Uterus (tissue), 4 donors: ENCODE measurements around the gene ZDHHC4. TPM values are rescaled to one million over a fixed set of nuclear protein-coding genes. Genes with fewer than 3 reads are reported as not detected.

Experiments used
- DNase-seq, 2 donors: peaks; one replicate each; pipeline ENCODE4 v3.0.0-alpha.2; 2019 to 2020
- H3K27ac ChIP-seq, 2 donors: fragments of 200-600 bp; sonication (generic); 1 replicate in 1 of 2; 2 replicates in 1 of 2; pipeline ENCODE4 v1.5.1; 2016 to 2018
- H3K27me3 ChIP-seq, 2 donors: fragments of 200-600 bp; sonication (generic); one replicate each; pipeline ENCODE4 v1.5.1; 2018 to 2019; ENCODE audit warnings: control low read depth in 1 of 2
- H3K36me3 ChIP-seq, 2 donors: fragments of 200-600 bp; sonication (generic); one replicate each; pipeline ENCODE4 v1.5.1; 2019; ENCODE audit warnings: control low read depth in 1 of 2
- H3K4me1 ChIP-seq, 2 donors: fragments of 200-600 bp; sonication (generic); one replicate each; pipeline ENCODE4 v1.5.1; 2018 to 2019; ENCODE audit warnings: control low read depth in 1 of 2
- H3K4me3 ChIP-seq, 2 donors: fragments of 200-600 bp; sonication (generic); 1 replicate in 1 of 2; 2 replicates in 1 of 2; pipeline ENCODE4 v1.5.1; 2018 to 2019; ENCODE audit warnings: mild to moderate bottlenecking in 1 of 2
- H3K9me3 ChIP-seq, 2 donors: fragments of 200-600 bp; sonication (generic); one replicate each; pipeline ENCODE4 v1.5.1; 2019; ENCODE audit warnings: control low read depth in 1 of 2
- POLR2A ChIP-seq, 2 donors: fragments of 450-650 bp; IDR thresholded peaks; one replicate each; pipeline ENCODE4 v1.6.1; 2016; ENCODE audit warnings: antibody characterized with exemption in 2 of 2, mild to moderate bottlenecking in 1 of 2, moderate library complexity in 1 of 2
- intact Hi-C: fragments of 100-400 bp; cut with DNase I; formaldehyde crosslinking; loops from one replicate; pipeline ENCODE4 v1.15.1; 2023; ENCODE audit warnings: low total_unique reads
- total RNA-seq, 4 donors: library from RNA; depleted of rRNA in 3 of 4; stranded (reverse); fragments of >200 nt in 3 of 4; gene quantifications; one replicate each; pipeline versions ENCODE4 v1.1.0 to v1.2.4, GENCODE V29; 2014 to 2023
- TF ChIP-seq, protein P1 (sequence below), 4 experiments: fragments of 200-600 bp in 2 of 4; fragments of 450-650 bp in 2 of 4; sonication (generic) in 2 of 4; IDR thresholded peaks; one replicate each; pipeline ENCODE4 v1.5.1; 2016 to 2019; ENCODE audit warnings: antibody characterized with exemption in 4 of 4, mild to moderate bottlenecking in 2 of 4, moderate library complexity in 1 of 4
- donor health status: DM: yes; HTN: yes; CAD: no.

Gene ZDHHC4
- total RNA-seq, 4 donors from 2014 or later: 13.1 to 48.2 (median 37.0) TPM

DNA sequence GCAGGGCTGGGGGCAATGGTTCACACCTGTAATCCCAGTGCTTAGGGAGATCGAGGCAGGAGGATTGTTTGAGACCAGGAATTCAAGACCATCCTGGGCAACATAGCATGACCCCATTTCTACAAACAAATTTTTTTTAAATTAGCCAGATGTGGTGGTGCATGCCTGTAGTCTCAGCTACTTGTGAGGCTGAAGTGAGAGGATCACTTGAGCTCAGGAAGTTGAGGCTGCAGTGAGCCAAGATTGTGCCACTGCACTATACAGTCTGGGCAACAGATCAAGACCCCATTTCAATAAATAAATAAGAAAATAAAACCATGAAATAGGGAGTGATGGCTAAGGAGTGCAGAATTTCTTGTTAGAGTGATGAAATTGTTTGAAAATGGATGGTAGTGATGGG is 34.9 kb upstream of the ZDHHC4 start:
- H3K4me3 ChIP-seq: no peak overlapping the region
- TF ChIP-seq POLR2A (IDR thresholded peaks at IDR 0.05): no peak
- TF ChIP-seq, protein P1, sequence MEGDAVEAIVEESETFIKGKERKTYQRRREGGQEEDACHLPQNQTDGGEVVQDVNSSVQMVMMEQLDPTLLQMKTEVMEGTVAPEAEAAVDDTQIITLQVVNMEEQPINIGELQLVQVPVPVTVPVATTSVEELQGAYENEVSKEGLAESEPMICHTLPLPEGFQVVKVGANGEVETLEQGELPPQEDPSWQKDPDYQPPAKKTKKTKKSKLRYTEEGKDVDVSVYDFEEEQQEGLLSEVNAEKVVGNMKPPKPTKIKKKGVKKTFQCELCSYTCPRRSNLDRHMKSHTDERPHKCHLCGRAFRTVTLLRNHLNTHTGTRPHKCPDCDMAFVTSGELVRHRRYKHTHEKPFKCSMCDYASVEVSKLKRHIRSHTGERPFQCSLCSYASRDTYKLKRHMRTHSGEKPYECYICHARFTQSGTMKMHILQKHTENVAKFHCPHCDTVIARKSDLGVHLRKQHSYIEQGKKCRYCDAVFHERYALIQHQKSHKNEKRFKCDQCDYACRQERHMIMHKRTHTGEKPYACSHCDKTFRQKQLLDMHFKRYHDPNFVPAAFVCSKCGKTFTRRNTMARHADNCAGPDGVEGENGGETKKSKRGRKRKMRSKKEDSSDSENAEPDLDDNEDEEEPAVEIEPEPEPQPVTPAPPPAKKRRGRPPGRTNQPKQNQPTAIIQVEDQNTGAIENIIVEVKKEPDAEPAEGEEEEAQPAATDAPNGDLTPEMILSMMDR (IDR thresholded peaks at IDR 0.05): no peak
- no peaks in the 10 kb centered on the region for H3K9me3 ChIP-seq

DNA sequence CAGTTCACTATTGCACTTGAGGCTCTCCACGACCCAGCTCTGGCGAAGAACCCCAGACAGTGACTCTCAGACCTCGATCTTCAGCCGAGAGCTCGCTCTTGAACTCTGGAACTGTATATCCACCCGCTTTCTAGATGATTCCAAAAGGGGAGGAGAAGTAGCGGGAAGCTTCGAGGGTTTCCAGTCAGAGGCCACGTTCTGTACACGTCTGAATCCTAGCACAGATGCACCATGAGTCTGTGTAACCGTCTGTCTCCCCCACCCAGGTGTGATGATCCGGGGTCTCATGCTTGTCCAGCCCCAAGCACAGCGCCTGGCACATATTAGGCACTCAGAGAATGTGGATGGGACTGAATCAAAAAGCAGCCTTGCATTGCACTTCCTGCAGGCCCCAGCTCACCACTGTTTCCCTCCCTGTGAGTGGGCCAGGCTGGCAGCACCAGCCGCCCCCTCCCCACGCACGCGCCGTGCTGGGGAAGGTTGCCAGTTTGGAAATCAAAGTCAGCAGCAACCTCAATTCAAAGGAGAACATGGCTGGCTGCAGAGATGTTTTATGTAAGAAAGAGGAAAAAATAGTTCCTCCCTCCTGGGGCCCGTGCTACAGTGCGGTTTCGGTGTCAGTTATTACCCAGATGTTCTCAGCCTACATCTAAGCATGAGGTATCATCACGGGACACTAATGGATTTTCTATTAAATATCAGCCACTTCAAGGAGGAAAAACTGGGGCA is 31.7 kb upstream of the ZDHHC4 start:
- Histone ChIP-seq H3K9me3 (no peaks in the 10 kb centered on the region), H3K36me3 (no peaks in the 10 kb centered on the region), H3K27me3 (no peaks in the 10 kb centered on the region), H3K27ac (no peak overlapping the region), H3K4me1 (no peaks in the 10 kb centered on the region), H3K4me3 (no peak overlapping the region)
- intact Hi-C loops: no loop called here
- no peak for DNase-seq
- TF ChIP-seq, protein P1 (IDR thresholded peaks at IDR 0.05): no peak
- TF ChIP-seq POLR2A (IDR thresholded peaks at IDR 0.05): no peak

More for the DNA sequence above, 34.9 kb upstream of the ZDHHC4 start:
- H3K27me3 ChIP-seq: peaks cover 0 to 8% of the 10 kb centered on the region in 2 donors
- no peak for DNase-seq
- intact Hi-C loops: no loop called here
- H3K27ac ChIP-seq: no peak overlapping the region
- H3K4me1 ChIP-seq: no peaks in the 10 kb centered on the region
- H3K36me3 ChIP-seq: no peaks in the 10 kb centered on the region

DNA sequence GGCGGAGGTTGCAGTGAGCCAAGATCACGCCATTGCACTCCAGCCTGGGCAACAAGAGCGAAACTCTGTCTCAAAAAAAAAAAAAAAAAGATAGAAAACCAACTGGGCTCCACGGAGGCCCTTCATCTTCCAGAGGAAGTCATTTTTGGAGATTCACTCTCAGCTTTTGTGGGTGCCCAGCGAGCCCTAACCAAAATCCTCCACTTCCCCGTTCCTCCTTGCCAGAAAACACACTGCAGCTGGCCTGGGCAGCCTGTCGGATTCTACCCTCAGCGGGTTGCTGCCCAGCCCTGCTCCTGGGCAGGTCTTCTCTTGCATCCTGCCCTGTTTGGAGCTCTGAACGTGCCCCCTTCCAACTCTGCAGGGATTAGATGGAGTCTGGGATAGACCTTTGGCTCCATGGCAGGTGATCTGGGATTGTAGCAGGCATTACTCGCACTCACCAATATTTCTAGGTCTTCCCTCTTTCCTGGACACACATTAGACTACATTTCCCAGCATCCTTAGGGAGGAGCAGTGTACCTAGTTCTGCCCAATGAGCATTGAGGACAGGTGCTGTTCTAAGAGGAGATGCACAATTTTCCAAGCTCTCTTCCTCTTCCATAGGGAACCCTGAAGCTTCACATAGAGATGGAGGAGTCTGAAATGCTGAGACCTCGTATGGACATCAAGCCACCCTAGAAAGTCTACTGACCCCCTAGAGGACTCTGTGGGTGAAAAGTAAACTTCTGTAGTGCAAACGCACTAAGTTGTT is 30.6 kb upstream of the ZDHHC4 start:
- intact Hi-C loops: no loop called here
- Histone ChIP-seq H3K36me3 (no peaks in the 10 kb centered on the region), H3K27me3 (no peaks in the 10 kb centered on the region), H3K4me3 (no peak overlapping the region), H3K9me3 (no peaks in the 10 kb centered on the region), H3K4me1 (no peaks in the 10 kb centered on the region), H3K27ac (no peak overlapping the region)
- TF ChIP-seq, protein P1 (IDR thresholded peaks at IDR 0.05): no peak
- TF ChIP-seq POLR2A (IDR thresholded peaks at IDR 0.05): no peak
- no peak for DNase-seq

DNA sequence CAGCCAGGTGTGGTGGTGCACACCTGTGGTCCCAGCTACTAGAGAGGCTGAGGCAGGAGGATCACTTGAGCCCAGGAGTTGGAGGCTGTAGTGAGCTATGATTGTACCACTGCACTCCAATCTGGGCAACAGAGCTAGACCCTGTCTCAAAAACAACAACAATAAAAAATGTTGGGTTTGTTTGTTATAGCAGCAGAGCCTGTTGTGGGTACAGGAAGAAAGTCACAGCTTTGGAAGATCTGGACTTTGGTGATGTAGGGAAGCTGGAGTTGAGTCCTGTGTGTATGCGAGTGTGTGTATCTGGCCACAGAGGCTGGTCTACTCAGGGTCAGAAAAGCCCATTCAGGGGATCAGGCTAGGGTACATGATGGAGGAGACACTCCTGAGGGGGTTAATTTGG is 29.9 kb upstream of the ZDHHC4 start:
- Histone ChIP-seq H3K27me3 (no peaks in the 10 kb centered on the region), H3K27ac (no peak overlapping the region), H3K36me3 (no peaks in the 10 kb centered on the region), H3K4me3 (no peak overlapping the region), H3K9me3 (no peaks in the 10 kb centered on the region), H3K4me1 (no peaks in the 10 kb centered on the region)
- intact Hi-C loops: no loop called here
- DNase-seq: no peak
- TF ChIP-seq POLR2A (IDR thresholded peaks at IDR 0.05): no peak
- TF ChIP-seq, protein P1 (IDR thresholded peaks at IDR 0.05): no peak

GRCh38 chr7:6551016-6551511 is 26.2 kb upstream of the ZDHHC4 start, which contains the start of gene GRID2IP:
Gene GRID2IP, minus strand, starts transcription at chr7:6551461. Its CDS starts 25 bp downstream, at chr7:6551436.
- Histone ChIP-seq H3K4me1 (no peaks in the 10 kb centered on the region), H3K9me3 (no peaks in the 10 kb centered on the region), H3K27ac (no peak within 1 kb of the TSS), H3K27me3 (no peaks in the 10 kb centered on the region), H3K4me3 (no peak within 1 kb of the TSS), H3K36me3 (no peaks in the 10 kb centered on the region)
- TF ChIP-seq POLR2A (IDR thresholded peaks at IDR 0.05): no peak
- TF ChIP-seq, protein P1 (IDR thresholded peaks at IDR 0.05): no peak
- DNase-seq: no peak
- intact Hi-C loops: no loop called here
